Measurements from ENCODE around the gene EPHA8. TPM values are rescaled to one million over a fixed set of nuclear protein-coding genes. Genes with fewer than 3 reads are reported as not detected.
A peak's percentile ranks its signal among the peaks of the same experiment; 100 is the strongest.

Gene EPHA8
- total RNA-seq, 1 donor from 2014 or later = not detected

DNA sequence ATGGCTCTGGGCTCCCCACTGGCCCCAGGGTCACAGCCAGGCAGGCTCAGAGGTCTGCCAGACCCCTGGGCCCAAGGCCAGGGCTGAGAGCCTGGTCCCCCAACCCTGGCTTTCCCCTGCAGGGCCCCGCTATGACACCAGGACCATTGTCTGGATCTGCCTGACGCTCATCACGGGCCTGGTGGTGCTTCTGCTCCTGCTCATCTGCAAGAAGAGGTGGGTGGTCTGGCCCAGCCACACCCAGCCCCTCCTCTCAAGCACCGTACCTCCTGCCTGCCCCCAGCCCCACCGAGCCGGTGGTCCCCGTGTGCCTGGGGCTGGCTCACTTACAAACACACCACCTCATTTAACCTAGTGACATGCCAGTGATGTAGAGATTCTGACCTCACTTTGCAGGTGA lies 31.8 kb downstream of the EPHA8 start:
- no peak for DNase-seq

DNA sequence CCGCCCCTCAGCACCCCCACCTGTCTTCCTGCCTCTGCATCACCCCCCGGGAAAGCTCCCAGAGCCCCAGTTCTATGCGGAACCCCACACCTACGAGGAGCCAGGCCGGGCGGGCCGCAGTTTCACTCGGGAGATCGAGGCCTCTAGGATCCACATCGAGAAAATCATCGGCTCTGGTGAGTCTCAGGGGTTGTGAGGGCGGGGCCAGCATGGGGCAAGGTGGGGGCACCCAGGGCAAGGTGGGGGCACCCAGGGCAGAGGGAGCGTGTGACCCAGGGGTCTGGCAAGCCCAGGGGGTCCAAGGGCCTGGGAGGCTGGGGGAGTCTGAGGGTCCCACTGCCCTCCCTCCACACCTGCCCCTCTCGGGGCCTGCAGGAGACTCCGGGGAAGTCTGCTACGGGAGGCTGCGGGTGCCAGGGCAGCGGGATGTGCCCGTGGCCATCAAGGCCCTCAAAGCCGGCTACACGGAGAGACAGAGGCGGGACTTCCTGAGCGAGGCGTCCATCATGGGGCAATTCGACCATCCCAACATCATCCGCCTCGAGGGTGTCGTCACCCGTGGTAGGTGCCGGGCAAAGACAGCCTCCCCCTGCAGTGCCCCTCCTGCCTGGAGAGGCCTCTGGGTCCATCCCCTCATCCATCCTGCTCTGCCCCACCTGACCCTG lies 34.1 kb downstream of the EPHA8 start:
- DNase-seq = no peak

DNA sequence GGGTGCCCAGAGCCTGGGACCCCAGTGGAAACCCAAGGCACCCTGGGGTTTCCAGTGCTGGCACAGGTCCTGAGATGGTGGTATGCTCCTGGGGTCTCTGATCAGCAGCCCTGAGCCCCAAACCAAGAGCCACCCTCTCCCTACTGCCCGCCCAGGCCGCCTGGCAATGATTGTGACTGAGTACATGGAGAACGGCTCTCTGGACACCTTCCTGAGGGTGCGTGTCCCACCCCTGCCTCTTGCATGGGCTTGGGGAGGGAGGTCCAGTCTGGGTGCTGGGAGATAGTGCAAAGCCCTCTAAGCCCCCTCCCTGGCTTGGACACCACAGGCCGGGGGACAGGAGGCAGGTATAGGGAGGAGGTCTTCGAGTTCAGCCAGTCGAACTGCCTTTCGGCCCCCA lies 34.7 kb downstream of the EPHA8 start:
- no peak for DNase-seq

DNA sequence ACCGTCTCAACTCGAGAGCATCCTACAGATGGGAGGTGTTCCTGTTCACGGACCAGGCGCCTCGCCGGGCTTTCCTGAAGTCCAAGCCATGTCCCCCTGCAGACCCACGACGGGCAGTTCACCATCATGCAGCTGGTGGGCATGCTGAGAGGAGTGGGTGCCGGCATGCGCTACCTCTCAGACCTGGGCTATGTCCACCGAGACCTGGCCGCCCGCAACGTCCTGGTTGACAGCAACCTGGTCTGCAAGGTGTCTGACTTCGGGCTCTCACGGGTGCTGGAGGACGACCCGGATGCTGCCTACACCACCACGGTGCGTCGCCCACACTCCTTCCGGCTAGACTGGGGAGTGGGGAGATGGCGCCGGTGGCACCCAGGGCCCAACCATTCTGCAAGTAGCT lies 35.4 kb downstream of the EPHA8 start:
- no peak for DNase-seq

DNA sequence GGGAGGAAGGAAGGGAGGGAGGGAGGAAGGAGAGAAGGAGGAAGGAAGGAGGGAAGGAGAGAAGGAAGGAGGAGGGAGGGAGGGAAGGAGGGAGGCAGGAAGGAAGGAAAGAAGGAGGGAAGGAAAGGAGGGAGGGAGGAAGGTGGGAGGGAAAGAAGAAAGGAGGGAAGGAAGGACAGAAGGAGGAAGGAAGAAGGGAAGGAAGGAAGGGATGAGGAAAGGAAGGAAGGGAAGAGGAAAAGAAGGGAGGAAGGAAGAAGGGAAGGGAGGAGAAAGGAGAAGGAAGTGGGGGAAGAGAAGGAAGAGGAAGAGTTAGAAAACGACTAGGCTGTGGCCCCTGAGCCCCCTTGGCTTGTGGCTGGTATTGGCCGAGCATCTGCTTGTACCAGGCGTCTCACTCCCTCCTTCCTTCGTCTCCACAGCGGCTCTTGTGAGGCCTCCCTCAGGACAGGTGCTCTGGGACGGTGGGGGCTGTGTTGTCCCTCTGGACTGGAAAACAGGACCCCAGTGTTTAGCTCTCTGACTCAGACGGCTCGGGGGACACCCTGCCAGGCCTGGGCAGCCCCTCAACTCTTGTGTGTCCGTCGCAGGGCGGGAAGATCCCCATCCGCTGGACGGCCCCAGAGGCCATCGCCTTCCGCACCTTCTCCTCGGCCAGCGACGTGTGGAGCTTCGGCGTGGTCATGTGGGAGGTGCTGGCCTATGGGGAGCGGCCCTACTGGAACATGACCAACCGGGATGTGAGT lies 37.0 kb downstream of the EPHA8 start:
- no peak for DNase-seq

DNA sequence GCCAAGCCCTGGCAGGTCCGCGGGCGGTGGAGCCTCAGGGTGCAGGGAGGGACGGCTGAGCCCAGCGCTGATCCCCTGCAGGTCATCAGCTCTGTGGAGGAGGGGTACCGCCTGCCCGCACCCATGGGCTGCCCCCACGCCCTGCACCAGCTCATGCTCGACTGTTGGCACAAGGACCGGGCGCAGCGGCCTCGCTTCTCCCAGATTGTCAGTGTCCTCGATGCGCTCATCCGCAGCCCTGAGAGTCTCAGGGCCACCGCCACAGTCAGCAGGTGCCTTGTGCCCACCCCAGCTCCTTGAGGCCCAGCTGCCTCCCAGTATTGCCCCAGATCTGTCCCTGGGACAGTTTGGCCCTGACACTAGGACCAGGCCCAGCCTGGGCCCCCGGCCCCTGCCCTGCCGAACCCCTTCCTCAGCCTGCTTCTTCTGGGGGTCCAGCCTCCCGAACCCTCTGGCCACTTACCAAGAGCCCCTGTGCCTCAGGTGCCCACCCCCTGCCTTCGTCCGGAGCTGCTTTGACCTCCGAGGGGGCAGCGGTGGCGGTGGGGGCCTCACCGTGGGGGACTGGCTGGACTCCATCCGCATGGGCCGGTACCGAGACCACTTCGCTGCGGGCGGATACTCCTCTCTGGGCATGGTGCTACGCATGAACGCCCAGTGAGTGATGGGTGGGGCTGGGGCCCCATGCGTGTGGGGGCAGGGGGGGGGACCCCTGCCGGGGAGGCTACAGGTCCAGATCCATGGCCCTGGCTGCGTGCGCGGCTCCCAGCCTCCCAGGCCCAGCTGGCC lies 37.7 kb downstream of the EPHA8 start:
- DNase-seq = no peak

DNA sequence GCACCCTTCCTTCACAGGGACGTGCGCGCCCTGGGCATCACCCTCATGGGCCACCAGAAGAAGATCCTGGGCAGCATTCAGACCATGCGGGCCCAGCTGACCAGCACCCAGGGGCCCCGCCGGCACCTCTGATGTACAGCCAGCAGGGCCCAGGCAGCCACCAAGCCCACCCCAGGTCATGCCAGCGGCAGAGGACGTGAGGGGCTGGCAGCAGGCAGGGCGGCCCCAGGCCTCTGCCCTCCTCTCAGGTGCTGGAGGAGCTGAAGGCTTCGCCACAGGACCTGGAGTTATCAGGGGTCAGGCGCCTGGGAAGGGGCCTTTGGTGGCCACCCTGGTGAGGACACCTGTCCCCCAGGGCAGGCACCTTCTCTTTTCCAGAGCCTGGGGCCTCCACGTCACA lies 38.3 kb downstream of the EPHA8 start:
- DNase-seq = no peak

DNA sequence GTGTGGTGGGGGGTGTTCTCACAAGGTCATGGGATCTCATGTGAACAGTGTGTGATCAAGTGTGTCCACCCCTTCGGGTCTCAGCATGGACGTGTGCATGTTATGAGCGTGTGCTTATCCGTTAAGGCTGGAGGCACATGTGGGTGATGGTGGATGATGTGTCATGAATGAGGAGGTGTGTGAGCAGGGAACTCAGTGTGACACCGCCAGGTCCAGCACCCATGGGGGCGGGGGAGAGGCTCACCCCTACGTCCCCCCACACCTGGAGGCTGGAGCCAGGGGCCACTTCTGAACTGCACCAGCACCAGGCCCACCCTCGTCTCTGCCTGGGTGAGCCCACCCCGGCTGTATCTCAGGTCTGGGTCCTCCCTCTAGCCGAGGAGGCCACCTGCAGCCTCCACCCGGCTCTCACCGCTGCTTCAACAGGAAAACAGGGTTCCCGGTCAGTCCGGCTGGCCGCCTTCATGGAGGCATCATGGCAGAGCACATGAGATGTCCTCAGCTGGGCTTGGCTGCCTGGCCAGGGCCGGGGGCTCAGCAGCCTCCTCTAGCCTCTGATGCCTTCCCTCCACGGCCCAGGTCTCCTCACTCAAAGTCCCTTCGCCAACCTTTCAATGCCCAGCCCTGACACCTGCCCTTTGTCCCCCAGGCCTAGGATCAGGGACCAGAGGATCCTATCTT lies 38.9 kb downstream of the EPHA8 start:
- no peak for DNase-seq

DNA sequence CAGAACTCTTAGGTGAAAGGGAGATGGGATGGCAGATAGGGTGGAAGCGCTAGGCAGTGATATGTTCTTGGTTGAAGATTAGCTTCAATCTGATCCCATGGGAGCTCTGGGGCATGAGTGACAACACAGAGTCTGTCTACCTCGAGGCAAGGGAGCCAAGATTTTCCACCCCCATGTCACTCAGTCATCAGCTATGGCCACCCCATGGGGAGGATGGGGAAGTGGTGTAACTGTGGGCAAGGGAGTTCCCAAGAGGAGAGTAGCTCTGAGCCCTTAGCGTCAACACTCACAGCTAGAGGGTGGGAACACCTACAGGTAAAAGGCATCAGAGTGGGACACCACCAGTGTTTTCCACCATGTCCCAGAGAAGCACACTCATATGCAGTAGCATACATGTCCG lies 42.9 kb downstream of the EPHA8 start:
- no peak for DNase-seq

DNA sequence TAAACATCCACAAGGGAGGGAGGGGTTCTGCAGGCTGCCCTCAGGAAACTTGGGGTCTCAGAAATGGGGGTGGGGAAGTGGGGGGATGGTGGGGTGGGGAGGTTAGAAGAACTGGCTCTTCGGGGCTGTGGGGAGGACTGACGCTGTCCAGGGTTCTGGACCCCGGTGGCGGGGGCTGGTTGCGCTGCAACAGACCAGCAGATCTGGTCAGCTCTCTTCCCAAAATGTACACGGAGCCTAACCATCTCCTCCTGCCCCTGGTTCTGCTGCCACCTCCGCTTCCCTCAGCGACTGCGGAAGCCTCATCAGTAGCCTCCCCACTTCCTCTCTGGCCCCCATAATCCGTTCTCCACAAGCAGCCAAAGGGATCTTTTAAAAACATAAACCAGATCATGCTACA lies 43.9 kb downstream of the EPHA8 start:
- DNase-seq = peak; percentile 7

DNA sequence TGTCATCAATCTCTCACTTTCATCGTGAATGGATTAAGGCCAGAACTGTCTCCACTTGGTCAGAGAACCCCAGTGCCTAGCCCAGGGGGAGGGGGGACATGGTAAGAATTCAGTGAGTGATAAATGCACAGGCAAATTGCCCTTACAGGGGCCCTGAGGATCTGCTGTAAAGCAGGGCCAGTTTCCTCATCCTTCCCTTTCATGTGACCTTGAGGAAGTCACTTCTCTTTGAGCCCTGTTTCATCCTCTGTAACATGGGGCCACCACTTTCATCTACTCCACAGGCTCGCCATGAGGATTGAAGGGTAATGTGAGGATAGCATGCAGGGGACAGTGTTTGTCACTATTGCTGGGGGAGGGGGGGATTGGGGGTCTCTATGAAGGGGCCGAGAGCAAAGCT lies 45.1 kb downstream of the EPHA8 start:
- DNase-seq = no peak

DNA sequence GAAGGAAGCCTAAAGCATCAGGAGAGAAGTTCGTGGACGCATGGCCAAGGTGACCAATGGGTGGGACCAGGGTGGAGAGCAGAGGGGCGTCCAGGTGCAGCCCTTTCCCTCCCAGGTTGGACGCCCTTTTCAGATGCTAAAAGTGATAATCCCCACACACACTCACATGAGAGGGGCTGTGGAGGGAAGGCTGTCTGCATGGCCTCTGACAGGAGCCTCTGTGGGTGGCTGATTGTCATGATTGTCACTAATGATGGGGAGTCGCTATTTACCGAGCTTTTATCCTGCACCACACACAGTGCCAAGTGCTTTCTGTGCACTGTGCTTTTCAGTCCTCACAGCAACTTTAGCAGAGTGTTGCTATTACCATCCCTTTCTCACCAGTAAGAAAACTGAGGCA lies 46.0 kb downstream of the EPHA8 start:
- DNase-seq = no peak

DNA sequence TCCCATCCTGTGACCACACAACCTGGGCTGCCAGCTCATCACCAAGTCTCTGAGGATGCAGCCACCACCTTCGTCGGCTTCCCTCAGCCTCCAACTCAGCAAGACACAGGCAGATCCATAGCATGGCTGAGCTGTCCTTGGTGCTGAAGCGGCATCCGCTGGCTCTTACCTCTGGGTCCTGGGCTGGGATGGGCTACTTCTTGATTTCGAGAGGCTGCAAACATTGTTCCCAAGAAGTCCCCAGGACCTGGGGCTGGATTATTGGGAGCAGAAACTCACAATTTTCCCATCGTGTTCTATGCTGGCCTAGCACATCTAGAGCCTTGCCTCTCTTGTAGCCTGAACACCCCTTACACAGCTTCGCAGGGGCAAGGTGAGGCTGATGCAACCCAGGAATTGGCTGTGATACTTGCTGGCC lies 48.2 kb downstream of the EPHA8 start:
- peak; percentile 69 for DNase-seq

DNA sequence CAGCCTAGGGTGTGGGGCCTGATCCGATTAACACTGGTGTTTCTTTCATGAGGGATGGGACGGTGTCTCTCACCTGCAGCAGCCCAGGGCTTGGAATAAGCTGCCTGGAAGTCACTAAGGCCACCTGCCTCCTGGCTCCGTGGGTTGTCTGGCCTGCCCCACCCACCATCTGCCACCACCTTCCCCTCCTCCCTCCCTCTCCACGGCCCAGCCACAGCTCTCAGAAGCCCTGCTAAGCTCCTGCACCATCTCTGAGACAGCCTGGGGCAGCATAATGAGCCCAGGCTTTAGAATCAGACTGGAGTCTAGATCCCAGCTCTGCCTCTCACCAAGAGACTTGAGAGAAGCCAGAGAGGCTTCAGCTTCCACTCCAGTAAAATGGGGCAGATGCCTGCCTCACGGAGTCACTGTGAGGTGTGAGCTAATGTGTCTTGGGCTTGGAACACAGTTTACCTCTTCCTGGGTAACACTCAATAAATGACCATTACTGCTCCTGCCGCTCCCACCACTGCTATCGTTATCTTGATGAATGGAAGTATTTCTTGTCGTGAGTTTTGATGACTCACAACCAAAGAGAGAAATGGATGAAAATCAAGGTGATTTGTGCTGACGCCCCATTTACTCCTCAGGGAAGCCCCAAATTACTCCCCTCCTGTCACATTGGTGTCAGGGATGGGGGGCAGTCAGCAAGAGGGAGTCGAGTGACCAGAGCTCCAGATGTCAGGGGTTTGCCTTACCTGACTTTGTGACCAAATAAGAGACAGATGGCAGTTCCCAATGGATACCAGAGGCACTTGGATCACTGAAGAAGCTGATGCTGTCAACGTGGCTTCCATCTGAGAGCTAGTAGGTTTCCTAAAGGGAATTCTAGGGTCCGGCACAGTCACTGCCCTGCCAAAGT lies 49.6 kb downstream of the EPHA8 start:
- no peak for DNase-seq

DNA sequence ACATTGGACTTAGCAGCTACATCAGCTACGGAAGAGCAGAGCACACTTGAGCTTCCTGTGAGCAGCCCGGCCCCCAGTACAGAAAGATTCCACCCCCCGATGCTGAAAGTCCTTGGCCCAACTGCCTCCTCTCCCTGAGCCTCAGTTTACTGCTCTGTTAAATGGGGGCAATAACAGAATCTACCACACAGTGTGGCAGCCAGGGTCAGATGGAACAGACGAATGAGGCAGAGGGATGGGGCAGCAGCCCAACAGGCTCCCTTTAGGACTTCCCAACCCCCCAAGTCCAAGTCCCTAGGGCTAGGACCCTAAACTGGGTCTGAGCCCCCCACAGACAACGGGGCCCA lies 50.3 kb downstream of the EPHA8 start:
- no peak for DNase-seq

DNA sequence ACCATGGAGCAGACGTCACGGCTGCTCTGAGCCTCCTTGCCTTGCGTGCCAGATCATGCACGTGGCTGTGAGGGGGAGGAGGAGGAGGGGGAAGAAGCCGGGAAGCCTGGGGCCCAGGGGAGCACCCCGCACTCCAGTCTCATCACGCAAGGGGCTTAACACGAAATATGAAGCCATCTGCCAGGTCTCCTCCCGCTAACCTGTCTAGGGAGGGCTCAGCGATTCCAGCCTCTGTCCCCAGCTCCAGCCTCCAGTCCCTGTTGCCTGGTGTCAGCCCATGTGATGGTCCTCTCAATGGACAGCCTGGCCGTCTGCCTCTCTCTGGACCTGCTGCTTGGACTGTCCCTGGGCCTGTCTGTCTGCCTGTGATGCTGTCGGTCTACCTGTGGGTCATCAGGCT lies 50.7 kb downstream of the EPHA8 start:
- DNase-seq = no peak

DNA sequence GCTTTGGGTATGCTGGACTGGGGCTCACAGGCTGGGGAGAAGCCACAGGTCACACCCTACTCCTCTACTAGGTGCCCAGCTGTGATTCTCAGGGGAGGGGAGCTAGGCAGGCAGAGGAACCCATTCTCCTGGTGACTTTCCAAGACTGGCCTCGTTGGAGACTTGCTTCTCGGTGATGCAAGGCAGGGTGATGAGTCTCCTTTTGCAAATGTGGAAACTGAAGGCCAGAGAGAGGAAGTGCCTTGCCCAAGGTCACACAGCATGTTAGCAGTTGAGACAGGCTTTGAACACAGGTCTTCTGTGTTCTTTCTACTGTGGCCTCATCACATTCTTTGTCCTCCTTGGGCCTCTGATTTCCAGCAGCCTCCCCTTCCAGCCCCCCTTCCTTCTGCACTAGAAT lies 52.6 kb downstream of the EPHA8 start:
- DNase-seq = no peak

DNA sequence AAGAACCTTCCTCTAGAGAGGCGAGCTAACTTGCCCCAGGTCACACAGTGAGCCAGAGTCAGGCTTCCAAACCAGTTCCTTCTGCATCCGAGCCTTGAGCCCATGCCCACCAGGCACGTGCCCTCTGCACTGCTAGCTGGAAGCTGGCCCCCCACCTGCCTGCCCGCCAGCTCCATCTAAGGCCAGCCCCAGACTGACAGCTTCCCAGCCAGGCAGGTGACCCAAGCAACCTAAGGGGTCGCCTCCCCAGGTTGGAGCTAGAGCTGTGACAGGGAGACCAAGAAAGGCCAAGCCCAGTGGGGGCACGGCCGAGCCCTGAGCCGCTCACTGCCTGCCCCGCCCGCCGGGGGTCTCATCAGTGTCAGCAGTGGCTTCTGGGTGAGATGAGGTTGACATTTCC lies 53.3 kb downstream of the EPHA8 start:
- DNase-seq = no peak

DNA sequence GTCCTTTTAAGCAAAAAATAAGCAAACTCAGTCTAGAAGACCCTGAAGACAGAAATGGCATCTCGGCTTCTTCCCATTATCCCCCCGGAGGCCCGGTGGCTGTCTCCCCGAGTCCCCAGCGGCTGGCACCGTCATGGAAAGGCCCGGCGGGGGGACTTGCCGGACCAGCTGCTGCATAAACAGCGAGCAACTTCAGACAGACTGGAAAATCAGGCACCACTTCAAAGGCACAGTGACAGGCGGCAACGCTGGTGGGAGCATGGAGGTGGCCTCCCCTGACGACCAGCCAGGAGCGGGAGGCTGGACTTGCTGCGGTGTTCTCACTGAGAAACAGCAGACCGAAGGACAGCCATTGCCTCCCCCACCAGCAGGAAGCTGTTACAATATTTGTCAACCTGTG lies 54.8 kb downstream of the EPHA8 start:
- DNase-seq = no peak

DNA sequence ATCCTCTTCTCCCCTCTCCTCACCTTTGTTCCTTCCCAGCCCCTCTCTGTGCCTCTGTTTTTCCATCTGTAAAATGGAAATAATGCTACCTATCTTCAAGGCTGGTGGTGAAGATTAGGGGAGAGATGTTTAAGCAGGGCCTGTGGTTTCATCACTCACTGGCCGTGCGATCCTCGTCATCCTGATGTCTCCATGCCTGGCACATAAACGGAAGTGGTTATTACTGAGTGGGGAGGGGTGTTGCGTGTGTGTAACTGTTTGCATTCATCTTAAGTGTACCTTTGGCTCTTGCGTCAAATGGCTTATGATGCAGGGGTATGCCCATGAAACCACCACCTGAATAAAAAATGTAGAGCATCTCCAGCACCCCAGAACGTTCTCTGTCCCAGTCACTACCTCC lies 56.0 kb downstream of the EPHA8 start:
- no peak for DNase-seq

DNA sequence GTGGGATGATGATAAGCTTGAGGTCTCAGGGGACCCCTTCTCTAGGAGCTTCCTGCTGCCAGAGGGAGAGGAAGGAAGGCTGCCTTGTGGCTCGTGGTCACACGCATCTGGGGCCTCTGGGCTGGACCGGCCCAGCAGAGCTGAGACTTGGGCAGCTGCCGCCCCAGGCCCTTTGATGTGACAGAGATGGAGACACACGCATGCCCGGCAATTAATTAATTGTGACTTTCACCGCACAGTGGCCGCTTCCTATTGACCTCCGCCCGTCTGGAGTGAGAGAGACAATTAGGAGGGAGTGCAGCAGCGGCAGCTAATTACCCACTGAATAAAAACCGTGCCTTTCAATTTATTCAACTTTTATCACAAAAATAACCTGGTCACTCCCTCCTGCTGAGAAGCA lies 56.5 kb downstream of the EPHA8 start:
- DNase-seq = no peak

DNA sequence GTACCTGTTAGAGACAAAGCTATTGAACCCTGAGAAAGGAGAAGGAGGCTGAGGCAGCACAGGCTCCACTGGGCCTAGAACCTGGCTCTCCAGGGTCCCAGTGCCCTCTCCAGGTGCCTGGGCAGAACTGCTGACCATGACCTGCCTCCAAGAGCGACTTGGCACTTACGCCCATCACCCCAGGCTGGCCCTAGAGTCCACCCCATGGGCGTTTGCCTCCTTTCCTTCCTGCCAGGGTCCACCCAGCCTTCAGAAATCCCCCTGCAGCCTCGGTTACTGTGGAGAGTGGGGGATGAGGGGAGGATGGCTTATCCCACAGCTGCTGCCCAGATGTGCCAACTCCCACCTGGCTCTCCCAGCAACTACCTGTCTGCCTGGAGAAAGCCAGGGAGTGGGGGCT lies 58.5 kb downstream of the EPHA8 start:
- no peak for DNase-seq

All from dermis blood vessel endothelial cell (primary cell).